ENCODE measurements around the gene ANP32A. TPM values are rescaled to one million over a fixed set of nuclear protein-coding genes. Genes with fewer than 3 reads are reported as not detected.

Gene ANP32A
- total RNA-seq, 1 donor from 2014 or later, result 129 TPM

GRCh38 chr15:68792901-68793766, 27.6 kb downstream of the ANP32A start:
- H3K4me3 ChIP-seq, result no peak overlapping the region
- H3K36me3 ChIP-seq, result no peaks in the 10 kb centered on the region
- peak overlapping the region; percentile 76 for H3K27ac ChIP-seq
- DNase-seq (peak; percentile 83), ATAC-seq (peak; percentile 67 to 74)
- intact Hi-C loops (cut with DNase I), result no loop called here
- H3K27me3 ChIP-seq (ENCODE audit: low read depth), result no peaks in the 10 kb centered on the region
- TF ChIP-seq CTCF (IDR thresholded peaks at IDR 0.05), result no peak
- H3K9me3 ChIP-seq, result no peaks in the 10 kb centered on the region
- peaks cover 96% of the 10 kb centered on the region for H3K4me1 ChIP-seq

GRCh38 chr15:68791431-68792283, 29.0 kb downstream of the ANP32A start:
- Histone ChIP-seq H3K4me1 (peaks cover 93% of the 10 kb centered on the region), H3K9me3 (no peaks in the 10 kb centered on the region), H3K27ac (peak overlapping the region; percentile 76), H3K27me3 (ENCODE audit: low read depth) (no peaks in the 10 kb centered on the region), H3K4me3 (no peak overlapping the region), H3K36me3 (peaks cover 11% of the 10 kb centered on the region)
- ATAC-seq (peak in 1 of 2 donors; percentile 15), DNase-seq (no peak)
- intact Hi-C loops (cut with DNase I), result no loop called here
- TF ChIP-seq CTCF (IDR thresholded peaks at IDR 0.05), result no peak

- peaks cover 18% of the 10 kb centered on the region for H3K36me3 ChIP-seq
- peak overlapping the region; percentile 76 for H3K27ac ChIP-seq
- H3K27me3 ChIP-seq (ENCODE audit: low read depth), result no peaks in the 10 kb centered on the region
- H3K4me1 ChIP-seq, result peaks cover 93% of the 10 kb centered on the region
- no peak for DNase-seq
- no peak overlapping the region for H3K4me3 ChIP-seq
- H3K9me3 ChIP-seq, result no peaks in the 10 kb centered on the region
- no peak for TF ChIP-seq CTCF (IDR thresholded peaks at IDR 0.05)
- no peak for ATAC-seq
- intact Hi-C loops (cut with DNase I), result no loop called here
Observed at GRCh38 chr15:68790910-68791309, 29.8 kb downstream of the ANP32A start.

GRCh38 chr15:68790242-68790575, 30.5 kb downstream of the ANP32A start:
- Histone ChIP-seq H3K36me3 (peaks cover 25% of the 10 kb centered on the region), H3K27ac (peak overlapping the region; percentile 76), H3K27me3 (ENCODE audit: low read depth) (no peaks in the 10 kb centered on the region), H3K4me1 (peaks cover 86% of the 10 kb centered on the region), H3K9me3 (no peaks in the 10 kb centered on the region), H3K4me3 (no peak overlapping the region)
- no peak for TF ChIP-seq CTCF (IDR thresholded peaks at IDR 0.05)
- ATAC-seq (no peak), DNase-seq (no peak)
- intact Hi-C loops (cut with DNase I), result no loop called here

GRCh38 chr15:68789534-68790241, 31.0 kb downstream of the ANP32A start:
- no peaks in the 10 kb centered on the region for H3K27me3 ChIP-seq (ENCODE audit: low read depth)
- intact Hi-C loops (cut with DNase I), result no loop called here
- peak overlapping the region; percentile 76 for H3K27ac ChIP-seq
- H3K4me1 ChIP-seq, result peaks cover 81% of the 10 kb centered on the region
- H3K4me3 ChIP-seq, result no peak overlapping the region
- no peaks in the 10 kb centered on the region for H3K9me3 ChIP-seq
- no peak for TF ChIP-seq CTCF (IDR thresholded peaks at IDR 0.05)
- ATAC-seq (no peak), DNase-seq (no peak)
- peaks cover 30% of the 10 kb centered on the region for H3K36me3 ChIP-seq
